H1 (cell line): ENCODE measurements around the gene MIA2. TPM values are rescaled to one million over a fixed set of nuclear protein-coding genes. Genes with fewer than 3 reads are reported as not detected.

Source experiments
- CTCF ChIA-PET: fragments of 300-600 bp; sonication (Branson Sonifier 250); formaldehyde crosslinking; loops from one replicate; lab custom pipeline; 2021; ENCODE audit not compliant: partially characterized antibody; lab: Charles Lee
- POLR2A ChIA-PET: fragments of 300-600 bp; sonication (Branson Sonifier 250); formaldehyde crosslinking; loops from one replicate; lab custom pipeline; 2021; ENCODE audit warnings: inconsistent platforms; ENCODE audit not compliant: partially characterized antibody; lab: Charles Lee
- DNase-seq, 2 experiments: peaks; one replicate each; pipeline versions ENCODE4 v3.0.0 to v3.0.0-alpha.2; 2010 to 2022; ENCODE audit warnings: low spot score in 2 of 2, low read depth in 1 of 2, mixed read lengths in 1 of 2
- FAIRE-seq: peaks from 2 replicates; lab custom pipeline; 2011; peaks lifted over from hg19 to GRCh38; lab: Jason Lieb, UNC
- H2AFZ ChIP-seq: 2 replicates; pipeline ENCODE4 v1.8.1; 2012; ENCODE audit warnings: low read length, inconsistent platforms
- H2AK5ac ChIP-seq: 2 replicates; pipeline ENCODE4 v1.6.1; 2013; ENCODE audit warnings: low read depth, low read length
- H2BK120ac ChIP-seq: replicated peaks from 2 replicates; pipeline ENCODE3; 2013; ENCODE audit warnings: low read depth, low read length, inconsistent platforms
- H2BK12ac ChIP-seq: 2 replicates; pipeline ENCODE4 v1.6.1; 2013; ENCODE audit warnings: low read depth, low read length
- H2BK15ac ChIP-seq: 2 replicates; pipeline ENCODE4 v1.6.1; 2013; ENCODE audit warnings: low read length
- H2BK20ac ChIP-seq: 2 replicates; pipeline ENCODE4 v1.6.1; 2013; ENCODE audit warnings: low read length
- H2BK5ac ChIP-seq: 2 replicates; pipeline ENCODE4 v1.6.1; 2013; ENCODE audit warnings: low read depth, low read length
- H3K14ac ChIP-seq: 2 replicates; pipeline ENCODE4 v1.6.1; 2013; ENCODE audit warnings: inconsistent platforms; ENCODE audit not compliant: insufficient read length
- H3K18ac ChIP-seq: 2 replicates; pipeline ENCODE4 v1.6.1; 2013; ENCODE audit warnings: low read length; ENCODE audit errors: extremely low read depth
- H3K23ac ChIP-seq: 2 replicates; pipeline ENCODE4 v1.6.1; 2013; ENCODE audit warnings: inconsistent platforms; ENCODE audit not compliant: insufficient read length
- H3K23me2 ChIP-seq: 2 replicates; pipeline ENCODE4 v1.6.1; 2013; ENCODE audit warnings: low read depth, low read length
- H3K27ac ChIP-seq: 2 replicates; pipeline ENCODE4 v1.6.1; 2011; ENCODE audit warnings: low read depth, low read length, inconsistent platforms
- H3K27me3 ChIP-seq, 4 experiments: replicated peaks in 1 of 4; 1 replicate in 1 of 4; 2 replicates in 3 of 4; pipeline versions ENCODE4 v1.6.1 to v1.8.1; 2011 to 2013; ENCODE audit warnings: low read length in 3 of 4, mild to moderate bottlenecking in 3 of 4, inconsistent platforms in 2 of 4, mixed read lengths in 2 of 4, moderate library complexity in 1 of 4; ENCODE audit not compliant: control insufficient read depth in 3 of 4, insufficient read depth in 3 of 4; ENCODE audit errors: extremely low read depth in 1 of 4
- H3K36me3 ChIP-seq, 4 experiments: 2 replicates each; pipeline versions ENCODE4 v1.6.1 to v1.8.1; 2011 to 2013; ENCODE audit warnings: mild to moderate bottlenecking in 4 of 4, low read length in 3 of 4, moderate library complexity in 2 of 4, control low read depth in 1 of 4, inconsistent platforms in 1 of 4; ENCODE audit not compliant: insufficient read depth in 4 of 4, control insufficient read depth in 2 of 4
- H3K4ac ChIP-seq: replicated peaks from 2 replicates; pipeline ENCODE3; 2013; ENCODE audit warnings: low read length, low read depth, mixed read lengths, inconsistent platforms; ENCODE audit not compliant: insufficient read length
- H3K4me1 ChIP-seq, 4 experiments: replicated peaks in 1 of 4; 1 replicate in 1 of 4; 2 replicates in 3 of 4; pipeline versions ENCODE4 v1.6.1 to v1.8.1; 2011 to 2013; ENCODE audit warnings: low read length in 3 of 4, inconsistent platforms in 2 of 4, mixed read lengths in 1 of 4; ENCODE audit not compliant: insufficient read depth in 4 of 4, control insufficient read depth in 3 of 4
- H3K4me2 ChIP-seq, 2 experiments: 2 replicates each; pipeline versions ENCODE4 v1.6.1 to v1.8.1; 2011 to 2013; ENCODE audit warnings: low read depth in 2 of 2, low read length in 2 of 2, control low read depth in 1 of 2, inconsistent platforms in 1 of 2, mild to moderate bottlenecking in 1 of 2; ENCODE audit not compliant: insufficient read depth in 1 of 2
- H3K4me3 ChIP-seq, 4 experiments: fragments of 200-600, 300-600 bp in 1 of 4; sonication (generic), shearing (Covaris generic), sonication (Bioruptor Twin) in 1 of 4; 2 replicates each; pipeline versions ENCODE4 v1.5.1 to v1.8.1; 2011 to 2016; ENCODE audit warnings: low read length in 4 of 4, low read depth in 3 of 4, control low read depth in 2 of 4, inconsistent platforms in 2 of 4, mild to moderate bottlenecking in 2 of 4, mixed read lengths in 1 of 4, moderate library complexity in 1 of 4; ENCODE audit not compliant: insufficient read depth in 2 of 4; ENCODE audit errors: extremely low read depth in 1 of 4
- H3K56ac ChIP-seq: replicated peaks from 2 replicates; pipeline ENCODE3; 2013; ENCODE audit warnings: low read depth, mild to moderate bottlenecking, mixed read lengths, low read length, inconsistent platforms; ENCODE audit not compliant: insufficient read length
- H3K79me1 ChIP-seq: 2 replicates; pipeline ENCODE4 v1.6.1; 2013; ENCODE audit warnings: low read depth, low read length, control low read depth
- H3K79me2 ChIP-seq, 2 experiments: 2 replicates each; pipeline versions ENCODE4 v1.6.1 to v1.8.1; 2012 to 2013; ENCODE audit warnings: low read length in 2 of 2, mild to moderate bottlenecking in 2 of 2, inconsistent platforms in 1 of 2; ENCODE audit not compliant: insufficient read depth in 2 of 2, control insufficient read depth in 1 of 2
- H3K9ac ChIP-seq, 4 experiments: replicated peaks in 1 of 4; 1 replicate in 1 of 4; 2 replicates in 3 of 4; pipeline versions ENCODE4 v1.6.1 to v1.8.1; 2011 to 2013; ENCODE audit warnings: low read depth in 3 of 4, low read length in 3 of 4, control low read depth in 2 of 4, mild to moderate bottlenecking in 2 of 4, moderate library complexity in 2 of 4, inconsistent platforms in 1 of 4; ENCODE audit errors: extremely low read depth in 1 of 4
- H3K9me3 ChIP-seq, 2 experiments: 2 replicates each; pipeline versions ENCODE4 v1.6.1 to v1.8.1; 2012 to 2013; ENCODE audit warnings: mild to moderate bottlenecking in 2 of 2, moderate library complexity in 2 of 2, control low read depth in 1 of 2, inconsistent platforms in 1 of 2, low read depth in 1 of 2, low read length in 1 of 2, mixed read lengths in 1 of 2; ENCODE audit not compliant: insufficient read depth in 2 of 2
- H4K20me1 ChIP-seq, 2 experiments: replicated peaks in 1 of 2; 2 replicates each; pipeline versions ENCODE3 to v1.8.1; 2011 to 2013; ENCODE audit warnings: inconsistent platforms in 2 of 2, low read length in 2 of 2, mild to moderate bottlenecking in 1 of 2; ENCODE audit not compliant: insufficient read depth in 2 of 2, control insufficient read depth in 1 of 2
- H4K5ac ChIP-seq: 2 replicates; pipeline ENCODE4 v1.6.1; 2013; ENCODE audit warnings: low read length, low read depth, mixed read lengths, inconsistent platforms; ENCODE audit not compliant: insufficient read length
- H4K8ac ChIP-seq: 2 replicates; pipeline ENCODE4 v1.8.0; 2013; ENCODE audit warnings: mild to moderate bottlenecking, moderate library complexity, low read length, inconsistent platforms; ENCODE audit not compliant: insufficient read depth; ENCODE audit errors: extremely low read depth
- H4K91ac ChIP-seq: replicated peaks from 2 replicates; pipeline ENCODE3; 2013; ENCODE audit warnings: low read length, mixed read lengths, inconsistent platforms; ENCODE audit not compliant: insufficient read length
- POLR2AphosphoS5 ChIP-seq: IDR thresholded peaks from 2 replicates; pipeline ENCODE4 v1.6.1; 2011; ENCODE audit warnings: low read depth, low read length
- WGBS, 2 experiments: shearing (Covaris generic) in 1 of 2; methylation state at CpG; one replicate each; pipeline versions ENCODE4 v1.1.6 to v1.1.7; 2013 to 2015; ENCODE audit warnings: low lambda C conversion rate in 2 of 2, mixed read lengths in 2 of 2, inconsistent platforms in 1 of 2, low coverage in 1 of 2, missing lambda C conversion rate in 1 of 2; ENCODE audit not compliant: insufficient replicate concordance in 2 of 2, insufficient coverage in 1 of 2, insufficient read length in 1 of 2; ENCODE audit errors: extremely low coverage in 1 of 2, missing lambda C conversion rate in 1 of 2; 5-methylcytosine and 5-hydroxymethylcytosine counted together
- polyA plus RNA-seq, 7 experiments: library from polyadenylated mRNA; depleted of rRNA in 3 of 7; stranded (reverse) in 5 of 7; unstranded in 2 of 7; fragments of >200 nt in 5 of 7; fragments of 200-250 nt in 2 of 7; gene quantifications; 1 replicate in 5 of 7; 2 replicates in 1 of 7; 4 replicates in 1 of 7; pipeline versions ENCODE4 v1.2.1 to v1.2.3, GENCODE V29; 2011 to 2013; ENCODE audit warnings: missing spikeins in 2 of 7, mixed read lengths in 2 of 7
- total RNA-seq: library from RNA; stranded (reverse); fragmentation: NEBNext Ultra II Directional; extraction: Animal tissue kit (Norgen Biotek cat#: 25700); gene quantifications from 2 replicates; pipeline ENCODE4 v1.2.1, GENCODE V29; 2021

Gene MIA2
- total and polyA plus RNA-seq, 2 of the 8 experiments (the other 6 are each of a cell fraction or from before 2014, with no cell fraction given): 10.1 to 15.0 TPM

DNA sequence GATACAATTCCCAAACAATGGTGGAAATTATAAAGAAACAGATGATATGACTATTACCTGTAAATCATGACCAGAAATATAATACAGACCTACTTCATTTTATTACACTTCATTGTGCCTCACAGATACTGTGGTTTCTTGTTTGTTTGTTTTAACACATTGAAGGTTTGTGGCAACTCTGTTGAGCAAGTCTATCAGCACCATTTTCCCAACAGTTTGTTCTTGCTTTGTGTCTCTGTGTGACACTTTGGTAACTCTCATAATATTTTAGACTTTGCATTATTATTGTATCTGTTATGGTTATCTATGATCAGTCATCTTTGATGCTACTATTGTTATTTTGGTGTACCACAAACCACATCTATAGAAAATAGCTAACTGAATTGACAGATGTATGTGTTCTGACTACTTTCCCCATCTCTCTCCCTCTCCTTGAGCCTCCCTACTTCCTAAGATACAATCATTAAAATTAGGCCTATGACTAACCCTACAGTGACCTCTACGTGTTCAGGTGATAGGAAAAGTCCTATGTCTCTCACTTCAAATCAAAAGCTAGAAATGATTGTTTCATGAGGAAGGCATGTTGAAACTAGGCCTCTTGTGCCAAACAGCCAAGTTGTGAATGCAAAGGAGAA, 149.4 kb downstream of the MIA2 start:
- H3K9ac ChIP-seq: no peak overlapping the region
- no peak overlapping the region for H4K5ac ChIP-seq
- no peak overlapping the region for H2AFZ ChIP-seq
- no peaks in the 10 kb centered on the region for H3K79me2 ChIP-seq
- no peaks in the 10 kb centered on the region for H3K9me3 ChIP-seq
- no peak overlapping the region for H3K18ac ChIP-seq
- H4K91ac ChIP-seq: no peak overlapping the region
- no peak overlapping the region for H3K23ac ChIP-seq
- H3K79me1 ChIP-seq: no peaks in the 10 kb centered on the region
- H4K20me1 ChIP-seq: no peaks in the 10 kb centered on the region
- POLR2A ChIA-PET: interaction anchor here (0.6 kb wide), 1 partner anchor 205 kb away, joined by 4 read pairs; no protein-coding TSS in a partner anchor
- H3K4me3 ChIP-seq: no peak overlapping the region
- 89% methylated on average over 1 of the region's 1 CpG; no CpG with 5 or more reads in 1 of the 2 experiments for WGBS, 2 experiments
- no peaks in the 10 kb centered on the region for H3K23me2 ChIP-seq
- CTCF ChIA-PET: no interaction called here
- TF ChIP-seq POLR2AphosphoS5: no peak
- no peak overlapping the region for H2BK5ac ChIP-seq
- H3K4ac ChIP-seq: no peak overlapping the region
- no peak overlapping the region for H4K8ac ChIP-seq
- H3K36me3 ChIP-seq: no peaks in the 10 kb centered on the region
- no peak overlapping the region for H3K14ac ChIP-seq
- H2BK12ac ChIP-seq: no peak overlapping the region
- no peak overlapping the region for H3K27ac ChIP-seq
- no peak overlapping the region for H2AK5ac ChIP-seq
- no peak overlapping the region for H2BK15ac ChIP-seq
- H2BK120ac ChIP-seq: no peak overlapping the region
- DNase-seq: no peak
- no peak for FAIRE-seq
- H3K27me3 ChIP-seq: no peaks in the 10 kb centered on the region
- H3K4me1 ChIP-seq: no peaks in the 10 kb centered on the region
- H3K56ac ChIP-seq: no peak overlapping the region
- no peak overlapping the region for H2BK20ac ChIP-seq
- H3K4me2 ChIP-seq: no peak overlapping the region
